SJSA1 (cell line): ENCODE data around the gene NCKAP5. TPM values are rescaled to one million over a fixed set of nuclear protein-coding genes. Genes with fewer than 3 reads are reported as not detected.

Experiments
- DNase-seq, 2 experiments: peaks; one replicate each; pipeline ENCODE4 v3.0.0-alpha.2; 2015 to 2020; ENCODE audit warnings: low spot score in 2 of 2, low read depth in 1 of 2
- H3K27ac ChIP-seq: fragments of 250-450 bp; sonication (Bioruptor Pico); 2 replicates; pipeline ENCODE4 v1.5.1; 2020; ENCODE audit warnings: mild to moderate bottlenecking, moderate library complexity
- H3K27me3 ChIP-seq: fragments of 250-450 bp; sonication (Bioruptor Pico); replicated peaks from 2 replicates; pipeline ENCODE4 v1.5.1; 2020; ENCODE audit warnings: mild to moderate bottlenecking, moderate library complexity
- H3K36me3 ChIP-seq: fragments of 250-450 bp; sonication (Bioruptor Pico); 2 replicates; pipeline ENCODE4 v1.5.1; 2020; ENCODE audit warnings: mild to moderate bottlenecking
- H3K4me1 ChIP-seq: fragments of 250-450 bp; sonication (Bioruptor Pico); replicated peaks from 2 replicates; pipeline ENCODE4 v1.6.1; 2021; ENCODE audit warnings: mild to moderate bottlenecking
- H3K4me3 ChIP-seq: fragments of 250-450 bp; sonication (Bioruptor Pico); 2 replicates; pipeline ENCODE4 v1.5.1; 2020; ENCODE audit warnings: mild to moderate bottlenecking
- H3K9me3 ChIP-seq: fragments of 250-450 bp; sonication (Bioruptor Pico); replicated peaks from 2 replicates; pipeline ENCODE4 v1.5.1; 2020; ENCODE audit warnings: mild to moderate bottlenecking
- total RNA-seq: library from RNA; depleted of rRNA; stranded (reverse); fragments of >200 nt; shearing (Covaris generic); gene quantifications from 2 replicates; pipeline ENCODE4 v1.2.3, GENCODE V29; 2014

NCKAP5 gene
- total RNA-seq, 1 experiment from 2014 or later: 2.5 TPM

GRCh38 chr2:133506996-133507395 lies 61.3 kb downstream of the NCKAP5 start:
- H3K27me3 ChIP-seq: no peaks in the 10 kb centered on the region
- peaks cover 13% of the 10 kb centered on the region for H3K4me1 ChIP-seq
- no peaks in the 10 kb centered on the region for H3K9me3 ChIP-seq
- no peaks in the 10 kb centered on the region for H3K36me3 ChIP-seq
- no peak overlapping the region for H3K27ac ChIP-seq
- no peak for DNase-seq
- H3K4me3 ChIP-seq: no peak overlapping the region

GRCh38 chr2:133504566-133505505 lies 63.4 kb downstream of the NCKAP5 start:
- peak; percentile 63 to 79 for DNase-seq
- H3K9me3 ChIP-seq: no peaks in the 10 kb centered on the region
- H3K36me3 ChIP-seq: no peaks in the 10 kb centered on the region
- H3K27me3 ChIP-seq: no peaks in the 10 kb centered on the region
- no peak overlapping the region for H3K4me3 ChIP-seq
- peak overlapping the region; percentile 42; the same call in 1 of the 2 replicates for H3K27ac ChIP-seq
- peaks cover 20% of the 10 kb centered on the region for H3K4me1 ChIP-seq

- no peaks in the 10 kb centered on the region for H3K27me3 ChIP-seq
- no peaks in the 10 kb centered on the region for H3K36me3 ChIP-seq
- H3K4me1 ChIP-seq: peaks cover 27% of the 10 kb centered on the region
- no peaks in the 10 kb centered on the region for H3K9me3 ChIP-seq
- H3K27ac ChIP-seq: no peak overlapping the region
- H3K4me3 ChIP-seq: no peak overlapping the region
- DNase-seq: no peak
Measured at GRCh38 chr2:133503927-133504326, 64.3 kb downstream of the NCKAP5 start.

- no peaks in the 10 kb centered on the region for H3K36me3 ChIP-seq
- no peak for DNase-seq
- H3K4me1 ChIP-seq: peaks cover 30% of the 10 kb centered on the region
- H3K4me3 ChIP-seq: no peak overlapping the region
- no peak overlapping the region for H3K27ac ChIP-seq
- no peaks in the 10 kb centered on the region for H3K9me3 ChIP-seq
- no peaks in the 10 kb centered on the region for H3K27me3 ChIP-seq
Measured at GRCh38 chr2:133503323-133503722, 64.9 kb downstream of the NCKAP5 start.

GRCh38 chr2:133502678-133503077 lies 65.6 kb downstream of the NCKAP5 start:
- Histone ChIP-seq H3K27ac (no peak overlapping the region), H3K27me3 (no peaks in the 10 kb centered on the region), H3K36me3 (no peaks in the 10 kb centered on the region), H3K4me1 (peaks cover 30% of the 10 kb centered on the region), H3K4me3 (no peak overlapping the region), H3K9me3 (no peaks in the 10 kb centered on the region)
- no peak for DNase-seq

- H3K36me3 ChIP-seq: no peaks in the 10 kb centered on the region
- no peaks in the 10 kb centered on the region for H3K27me3 ChIP-seq
- H3K4me3 ChIP-seq: no peak overlapping the region
- H3K9me3 ChIP-seq: no peaks in the 10 kb centered on the region
- H3K27ac ChIP-seq: no peak overlapping the region
- H3K4me1 ChIP-seq: peaks cover 30% of the 10 kb centered on the region
- DNase-seq: no peak
Measured at GRCh38 chr2:133500917-133501316, 67.3 kb downstream of the NCKAP5 start.

- Histone ChIP-seq H3K27ac (no peak overlapping the region), H3K9me3 (no peaks in the 10 kb centered on the region), H3K4me1 (peaks cover 19% of the 10 kb centered on the region), H3K27me3 (no peaks in the 10 kb centered on the region), H3K4me3 (no peak overlapping the region), H3K36me3 (no peaks in the 10 kb centered on the region)
- peak in 1 of 2 experiments; percentile 20 for DNase-seq
Measured at GRCh38 chr2:133498662-133499585, 69.3 kb downstream of the NCKAP5 start.

- H3K36me3 ChIP-seq: no peaks in the 10 kb centered on the region
Measured at GRCh38 chr2:133497951-133498565, 70.2 kb downstream of the NCKAP5 start.

GRCh38 chr2:133497270-133497893 lies 70.9 kb downstream of the NCKAP5 start:
- H3K27me3 ChIP-seq: no peaks in the 10 kb centered on the region
- peaks cover 17% of the 10 kb centered on the region for H3K4me1 ChIP-seq
- no peak for DNase-seq
- H3K4me3 ChIP-seq: no peak overlapping the region
- no peaks in the 10 kb centered on the region for H3K36me3 ChIP-seq
- H3K9me3 ChIP-seq: no peaks in the 10 kb centered on the region
- H3K27ac ChIP-seq: no peak overlapping the region

More at GRCh38 chr2:133497951-133498565, 70.2 kb downstream of the NCKAP5 start:
- DNase-seq: no peak
- H3K4me1 ChIP-seq: peaks cover 17% of the 10 kb centered on the region
- no peaks in the 10 kb centered on the region for H3K27me3 ChIP-seq
- no peak overlapping the region for H3K4me3 ChIP-seq
- no peak overlapping the region for H3K27ac ChIP-seq
- H3K9me3 ChIP-seq: no peaks in the 10 kb centered on the region

GRCh38 chr2:133496501-133497269 lies 71.6 kb downstream of the NCKAP5 start:
- DNase-seq: no peak
- H3K9me3 ChIP-seq: no peaks in the 10 kb centered on the region
- H3K36me3 ChIP-seq: no peaks in the 10 kb centered on the region
- no peaks in the 10 kb centered on the region for H3K27me3 ChIP-seq
- H3K4me1 ChIP-seq: peaks cover 17% of the 10 kb centered on the region
- H3K27ac ChIP-seq: no peak overlapping the region
- no peak overlapping the region for H3K4me3 ChIP-seq

GRCh38 chr2:133495226-133495625 lies 73.0 kb downstream of the NCKAP5 start:
- peaks cover 20% of the 10 kb centered on the region for H3K4me1 ChIP-seq
- no peak overlapping the region for H3K27ac ChIP-seq
- no peaks in the 10 kb centered on the region for H3K36me3 ChIP-seq
- no peaks in the 10 kb centered on the region for H3K9me3 ChIP-seq
- no peaks in the 10 kb centered on the region for H3K27me3 ChIP-seq
- no peak for DNase-seq
- no peak overlapping the region for H3K4me3 ChIP-seq

GRCh38 chr2:133492719-133493380 lies 75.4 kb downstream of the NCKAP5 start:
- Histone ChIP-seq H3K4me1 (0 out of 2 replicates have a peak, but pooled peaks cover 6% of the 10 kb centered on the region), H3K9me3 (no peaks in the 10 kb centered on the region), H3K27ac (no peak overlapping the region), H3K4me3 (no peak overlapping the region), H3K36me3 (no peaks in the 10 kb centered on the region), H3K27me3 (no peaks in the 10 kb centered on the region)
- DNase-seq: no peak
